Measurements from ENCODE around the gene MARCHF9. TPM values are rescaled to one million over a fixed set of nuclear protein-coding genes. Genes with fewer than 3 reads are reported as not detected.

The MARCHF9 gene
- total and polyA plus RNA-seq, 9 donors, result 5.0 to 15.2 (median 7.7) TPM

- TF ChIP-seq POLR2A (IDR thresholded peaks at IDR 0.05) (no peak), EP300 (IDR thresholded peaks at IDR 0.05) (no peak), CTCF (IDR thresholded peaks at IDR 0.05) (no peak)
Measured at GRCh38 chr12:57717131-57717530, 37.8 kb upstream of the MARCHF9 start.

GRCh38 chr12:57717846-57718640 is 36.9 kb upstream of the MARCHF9 start:
- intact Hi-C loops (cut with DNase I), result no loop called here
- TF ChIP-seq POLR2A (IDR thresholded peaks at IDR 0.05), result no peak
- no peak for TF ChIP-seq EP300 (IDR thresholded peaks at IDR 0.05)
- TF ChIP-seq CTCF (IDR thresholded peaks at IDR 0.05), result no peak
- Histone ChIP-seq H3K9me3 (no peaks in the 10 kb centered on the region), H3K4me3 (no peak overlapping the region), H3K4me1 (ENCODE audit: insufficient read depth) (no peaks in the 10 kb centered on the region), H3K27me3 (no peaks in the 10 kb centered on the region), H3K36me3 (no peaks in the 10 kb centered on the region), H3K27ac (no peak overlapping the region)
- WGBS, 3 donors, result 93 to 94% (median 93%) methylated on average over 22 of the region's 22 CpGs
- no peak for DNase-seq

More at GRCh38 chr12:57717131-57717530, 37.8 kb upstream of the MARCHF9 start:
- WGBS, 3 donors, result 94 to 99% (median 97%) methylated on average over 5 of the region's 5 CpGs
- Histone ChIP-seq H3K4me1 (ENCODE audit: insufficient read depth) (no peaks in the 10 kb centered on the region), H3K27me3 (no peaks in the 10 kb centered on the region), H3K9me3 (no peaks in the 10 kb centered on the region), H3K4me3 (no peak overlapping the region), H3K36me3 (no peaks in the 10 kb centered on the region), H3K27ac (no peak overlapping the region)
- intact Hi-C loops (cut with DNase I), result no loop called here
- DNase-seq, result no peak

- no peak overlapping the region for H3K27ac ChIP-seq
- no peak for TF ChIP-seq CTCF (IDR thresholded peaks at IDR 0.05)
- TF ChIP-seq POLR2A (IDR thresholded peaks at IDR 0.05), result no peak
- TF ChIP-seq EP300 (IDR thresholded peaks at IDR 0.05), result no peak
- H3K4me3 ChIP-seq, result no peak overlapping the region
- WGBS, 3 donors, result 94 to 97% (median 95%) methylated on average over 15 of the region's 15 CpGs
- no peaks in the 10 kb centered on the region for H3K36me3 ChIP-seq
- H3K4me1 ChIP-seq (ENCODE audit: insufficient read depth), result no peaks in the 10 kb centered on the region
- intact Hi-C loops (cut with DNase I), result no loop called here
- no peaks in the 10 kb centered on the region for H3K9me3 ChIP-seq
- no peak for DNase-seq
- H3K27me3 ChIP-seq, result no peaks in the 10 kb centered on the region
Measured at GRCh38 chr12:57718641-57719528, 36.0 kb upstream of the MARCHF9 start.

- no peaks in the 10 kb centered on the region for H3K9me3 ChIP-seq
- no peak overlapping the region for H3K4me3 ChIP-seq
- DNase-seq, result no peak
- H3K36me3 ChIP-seq, result no peaks in the 10 kb centered on the region
- TF ChIP-seq EP300 (IDR thresholded peaks at IDR 0.05) (no peak), POLR2A (IDR thresholded peaks at IDR 0.05) (no peak), CTCF (IDR thresholded peaks at IDR 0.05) (no peak)
- intact Hi-C loops (cut with DNase I), result no loop called here
- WGBS, 3 donors, result 88 to 89% (median 89%) methylated on average over 20 of the region's 20 CpGs
- H3K27ac ChIP-seq, result no peak overlapping the region
- no peaks in the 10 kb centered on the region for H3K27me3 ChIP-seq
- no peaks in the 10 kb centered on the region for H3K4me1 ChIP-seq (ENCODE audit: insufficient read depth)
Measured at GRCh38 chr12:57719777-57720605, 34.9 kb upstream of the MARCHF9 start.

Measured in ovary (tissue), 9 donors.